ENCODE measurements around the gene ELMO1. TPM values are rescaled to one million over a fixed set of nuclear protein-coding genes. Genes with fewer than 3 reads are reported as not detected.

The ELMO1 gene
- total RNA-seq, 8 experiments from 2014 or later, result 4.2 to 121 (median 40.0) TPM

DNA sequence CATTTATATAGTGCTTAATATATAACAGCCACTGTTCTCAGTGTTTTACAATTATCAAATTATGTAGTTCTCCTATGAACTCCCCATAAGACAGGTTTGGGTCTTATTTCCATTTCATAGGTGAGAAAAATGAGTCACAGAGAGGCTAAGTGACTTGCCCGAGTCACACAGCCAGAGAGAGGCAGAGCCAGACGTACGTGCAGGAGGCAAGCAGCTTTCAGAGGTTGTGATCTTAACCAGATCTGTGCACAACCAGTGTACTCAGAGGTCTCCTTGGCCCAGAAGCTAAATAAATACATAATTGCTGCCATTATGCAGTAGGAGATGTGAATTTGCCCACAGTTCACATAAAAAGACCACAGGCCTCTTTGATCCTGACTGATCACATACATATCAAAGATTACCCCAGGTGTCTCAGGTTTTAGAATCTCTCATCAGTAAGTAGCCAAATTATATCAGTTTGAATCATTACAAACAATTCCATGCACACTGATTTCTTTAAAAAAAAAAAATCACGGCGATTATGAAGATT is 419.7 kb downstream of the ELMO1 start:
- ATAC-seq (replicated peaks in 6 of 8), result no peak
- 80 to 100% (median 98%) methylated on average over 1 to 4 of the region's 5 CpGs; no CpG with 5 or more reads in 4 of the 10 experiments for WGBS, 10 experiments
- in situ Hi-C loops (cut with MboI; ENCODE audit: low pct_unique_long_range_greater_than_20kb in 2 of 9, low sequenced_read_pairs in 9 of 9, unreplicated experiment in 9 of 9), result no loop called here
- Histone ChIP-seq H3K4me1 (replicated peaks in 1 of 2) (peaks cover 23 to 25% of the 10 kb centered on the region in 2 donors), H3K4me3 (no peak overlapping the region), H3K27ac (no peak overlapping the region)

DNA sequence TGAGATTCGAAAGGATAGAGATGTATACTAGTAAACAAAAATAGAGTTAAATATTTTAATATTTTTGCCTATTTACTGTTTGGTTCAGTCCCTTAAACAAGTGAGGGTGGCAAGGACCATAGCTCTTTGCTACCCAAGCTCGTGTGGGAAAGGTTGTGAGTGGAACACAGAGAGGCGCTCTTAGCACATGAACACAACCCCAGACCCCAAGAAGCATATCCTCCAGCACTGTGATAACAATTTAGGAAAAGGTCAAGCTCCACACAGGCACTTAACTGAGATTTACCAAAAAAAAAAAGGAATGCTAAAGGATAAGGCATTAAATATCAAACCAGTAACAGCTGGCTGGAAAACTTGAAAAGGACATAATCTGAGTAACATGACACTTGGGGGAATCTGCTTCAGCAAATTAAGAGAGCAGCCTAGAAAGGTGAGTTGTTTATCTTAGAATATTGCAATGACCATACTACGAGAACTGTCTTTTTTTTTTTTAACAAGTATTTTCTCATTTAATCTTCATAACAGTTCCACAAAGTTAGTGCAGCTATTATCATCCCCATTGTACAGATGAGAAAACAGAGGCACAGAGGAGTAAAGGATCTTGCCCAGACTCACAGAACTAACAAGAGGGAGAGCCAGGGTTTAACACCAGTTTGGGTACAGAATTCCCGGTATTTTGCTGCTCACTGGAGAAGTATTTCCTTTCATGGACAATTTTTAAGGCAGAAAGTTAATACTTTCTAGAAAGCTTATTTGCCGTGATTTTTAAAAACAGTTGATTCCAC is 420.9 kb downstream of the ELMO1 start:
- 50 to 100% (median 93%) methylated on average over 2 to 6 of the region's 6 CpGs for WGBS, 10 experiments
- ATAC-seq (replicated peaks in 6 of 8), result no peak
- in situ Hi-C loops (cut with MboI; ENCODE audit: low pct_unique_long_range_greater_than_20kb in 2 of 9, low sequenced_read_pairs in 9 of 9, unreplicated experiment in 9 of 9), result no loop called here
- Histone ChIP-seq H3K4me3 (no peak overlapping the region), H3K4me1 (replicated peaks in 1 of 2) (peaks cover 17 to 19% of the 10 kb centered on the region in 2 donors), H3K27ac (no peak overlapping the region)

DNA sequence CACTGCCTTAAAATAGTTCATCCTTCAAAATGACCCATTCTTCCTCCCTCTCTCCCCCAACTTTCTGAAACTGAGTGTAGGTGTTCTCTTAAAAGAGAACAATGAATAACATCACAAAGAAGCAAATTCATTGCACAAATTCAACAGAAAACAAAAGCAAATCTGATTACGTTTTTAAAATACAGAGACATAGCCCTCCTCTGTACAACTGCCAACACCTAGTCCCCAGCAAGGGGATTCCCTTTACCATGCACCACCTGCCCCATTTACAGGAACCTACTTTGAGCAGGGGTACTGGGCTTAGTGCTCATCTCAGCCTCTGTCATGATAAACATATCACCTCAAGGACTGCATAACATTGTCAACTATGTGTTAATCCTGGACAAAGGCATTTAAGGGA is 421.6 kb downstream of the ELMO1 start:
- 17 to 100% (median 67%) methylated on average over 1 of the region's 1 CpG; no CpG with 5 or more reads in 5 of the 10 experiments for WGBS, 10 experiments
- Histone ChIP-seq H3K4me1 (replicated peaks in 1 of 2) (peaks cover 11 to 12% of the 10 kb centered on the region in 2 donors), H3K27ac (no peak overlapping the region), H3K4me3 (no peak overlapping the region)
- in situ Hi-C loops (cut with MboI; ENCODE audit: low pct_unique_long_range_greater_than_20kb in 2 of 9, low sequenced_read_pairs in 9 of 9, unreplicated experiment in 9 of 9), result no loop called here
- ATAC-seq (replicated peaks in 6 of 8), result no peak

DNA sequence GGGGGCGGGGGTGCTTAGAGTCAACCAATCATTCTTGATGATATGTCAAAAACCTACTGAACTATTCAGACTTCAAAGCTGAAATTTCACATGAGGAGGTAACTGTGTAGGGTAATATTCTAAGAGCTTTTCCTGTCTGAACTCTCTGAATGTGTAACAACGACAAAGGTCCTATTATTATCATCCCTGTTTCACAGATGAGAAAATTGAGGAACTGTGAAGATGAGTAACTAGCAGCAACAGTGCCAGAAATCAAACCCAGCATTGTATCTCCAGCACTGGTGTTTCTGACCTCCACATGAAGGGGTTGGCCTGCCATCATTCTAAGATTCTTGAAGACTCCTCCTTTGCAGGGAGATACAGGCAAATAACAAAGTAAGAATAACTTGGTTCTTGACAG is 429.7 kb downstream of the ELMO1 start:
- H3K27ac ChIP-seq, result no peak overlapping the region
- H3K4me1 ChIP-seq (replicated peaks in 1 of 2), result peaks cover under 1 to 1% of the 10 kb centered on the region in 2 donors
- no peak overlapping the region for H3K4me3 ChIP-seq
- WGBS, 10 experiments, result 50 to 100% (median 88%) methylated on average over 1 to 2 of the region's 2 CpGs; no CpG with 5 or more reads in 3 of the 10 experiments
- in situ Hi-C loops (cut with MboI; ENCODE audit: low pct_unique_long_range_greater_than_20kb in 2 of 9, low sequenced_read_pairs in 9 of 9, unreplicated experiment in 9 of 9), result no loop called here
- no peak for ATAC-seq (replicated peaks in 6 of 8)

DNA sequence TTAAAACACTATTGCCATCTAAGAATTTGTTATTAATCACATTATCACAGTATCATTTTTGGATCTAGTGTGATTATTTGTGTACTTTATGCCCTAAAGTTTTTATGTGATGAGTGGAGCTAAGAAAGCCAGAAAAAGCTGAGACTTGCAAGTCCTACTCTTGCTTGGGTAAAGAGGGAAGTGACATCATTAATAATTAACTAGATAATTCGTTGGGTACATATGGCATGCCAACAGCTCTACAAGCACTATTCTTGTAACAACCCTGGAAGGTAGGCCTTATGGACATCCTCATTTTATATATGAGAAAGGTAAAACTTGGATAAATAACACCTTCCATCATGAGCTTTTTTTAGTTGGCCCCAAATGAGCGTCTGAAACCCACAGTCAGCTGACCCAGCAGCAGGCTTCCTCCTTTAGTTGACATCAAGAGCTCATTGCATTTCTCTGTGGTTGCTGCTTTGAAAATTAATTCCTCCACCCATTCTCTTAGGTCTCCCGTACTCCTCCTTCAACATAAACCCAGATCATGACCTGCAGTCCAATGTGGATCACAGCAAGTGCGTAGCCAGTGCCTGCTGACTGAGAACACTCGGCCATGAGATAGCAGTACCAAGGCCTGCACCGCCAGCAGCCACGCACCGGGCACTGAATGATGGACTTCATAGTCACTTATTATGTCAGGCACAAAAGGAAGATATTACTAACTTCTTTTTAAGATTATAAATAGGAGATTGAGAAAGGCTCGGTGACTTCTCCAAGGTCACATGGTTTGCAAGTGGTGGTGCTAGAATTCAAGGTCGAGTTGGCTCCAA is 432.4 kb downstream of the ELMO1 start:
- in situ Hi-C loops (cut with MboI; ENCODE audit: low pct_unique_long_range_greater_than_20kb in 2 of 9, low sequenced_read_pairs in 9 of 9, unreplicated experiment in 9 of 9), result no loop called here
- H3K4me1 ChIP-seq (replicated peaks in 1 of 2), result peaks cover 6 to 10% of the 10 kb centered on the region in 2 donors
- ATAC-seq (replicated peaks in 6 of 8), result no peak
- WGBS, 10 experiments, result 42 to 100% (median 75%) methylated on average over 1 to 8 of the region's 10 CpGs; no CpG with 5 or more reads in 1 of the 10 experiments
- no peak overlapping the region for H3K4me3 ChIP-seq
- H3K27ac ChIP-seq, result no peak overlapping the region

DNA sequence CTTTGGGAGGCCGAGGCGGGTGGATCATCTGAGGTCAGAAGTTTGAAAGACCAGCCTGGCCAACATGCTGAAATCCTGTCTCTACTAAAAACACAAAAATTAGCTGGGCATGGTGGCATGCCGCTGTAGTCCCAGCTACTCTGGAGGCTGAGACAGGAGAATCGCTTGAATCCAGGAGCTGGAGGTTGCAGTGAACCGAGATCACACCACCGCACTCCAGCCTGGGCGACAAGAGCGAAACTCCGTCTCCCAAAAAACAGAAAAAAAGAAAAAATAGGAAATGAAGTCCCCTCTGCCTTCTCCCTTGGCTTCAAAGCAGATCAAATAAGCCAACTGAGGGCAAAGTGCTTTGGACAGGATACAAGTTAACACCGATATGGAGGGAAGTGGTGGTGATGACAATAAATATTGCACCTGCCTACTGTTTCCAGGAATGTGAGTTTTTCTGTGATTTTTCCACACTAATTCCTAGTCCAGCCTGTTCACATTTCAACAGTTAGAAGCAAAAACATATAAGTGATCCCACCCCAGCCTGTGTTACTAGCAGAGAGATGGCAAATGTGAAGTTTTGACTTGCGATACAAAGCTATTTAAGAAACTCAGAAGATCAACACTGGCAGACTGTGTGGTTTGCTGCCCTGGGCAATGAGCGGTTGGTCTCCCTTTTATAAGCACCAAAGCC is 433.2 kb downstream of the ELMO1 start:
- WGBS, 10 experiments, result 65 to 100% (median 95%) methylated on average over 1 to 11 of the region's 12 CpGs
- H3K27ac ChIP-seq, result no peak overlapping the region
- peaks cover 6 to 11% of the 10 kb centered on the region in 2 donors for H3K4me1 ChIP-seq (replicated peaks in 1 of 2)
- no peak for ATAC-seq (replicated peaks in 6 of 8)
- no peak overlapping the region for H3K4me3 ChIP-seq
- in situ Hi-C loops (cut with MboI; ENCODE audit: low pct_unique_long_range_greater_than_20kb in 2 of 9, low sequenced_read_pairs in 9 of 9, unreplicated experiment in 9 of 9), result no loop called here

DNA sequence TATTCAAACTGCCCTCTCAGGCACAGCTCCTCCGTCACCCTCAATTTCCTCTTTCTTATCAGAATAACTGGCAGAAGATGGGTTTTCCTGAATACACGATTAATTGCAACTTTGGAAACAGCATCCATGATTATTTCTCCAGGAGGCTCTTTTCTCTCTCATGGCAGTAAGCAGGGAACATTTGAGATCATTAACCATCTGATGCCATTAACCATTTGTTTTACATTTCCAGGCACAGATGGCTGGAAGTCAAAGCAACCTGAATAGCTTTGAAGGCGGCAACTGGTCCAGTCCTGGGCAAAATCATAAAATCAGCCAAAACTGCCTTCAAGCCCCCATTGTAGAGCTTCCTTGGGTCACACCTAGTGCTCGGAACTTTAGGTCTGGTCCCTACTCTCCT is 434.9 kb downstream of the ELMO1 start:
- H3K4me1 ChIP-seq (replicated peaks in 1 of 2), result peaks cover 22 to 28% of the 10 kb centered on the region in 2 donors
- 17 to 100% (median 70%) methylated on average over 1 to 4 of the region's 4 CpGs; no CpG with 5 or more reads in 2 of the 10 experiments for whole genome bisulfite sequencing, 10 experiments
- in situ Hi-C loops (cut with MboI; ENCODE audit: low pct_unique_long_range_greater_than_20kb in 2 of 9, low sequenced_read_pairs in 9 of 9, unreplicated experiment in 9 of 9), result no loop called here
- H3K4me3 ChIP-seq, result no peak overlapping the region
- ATAC-seq (replicated peaks in 6 of 8), result no peak
- H3K27ac ChIP-seq, result no peak overlapping the region

DNA sequence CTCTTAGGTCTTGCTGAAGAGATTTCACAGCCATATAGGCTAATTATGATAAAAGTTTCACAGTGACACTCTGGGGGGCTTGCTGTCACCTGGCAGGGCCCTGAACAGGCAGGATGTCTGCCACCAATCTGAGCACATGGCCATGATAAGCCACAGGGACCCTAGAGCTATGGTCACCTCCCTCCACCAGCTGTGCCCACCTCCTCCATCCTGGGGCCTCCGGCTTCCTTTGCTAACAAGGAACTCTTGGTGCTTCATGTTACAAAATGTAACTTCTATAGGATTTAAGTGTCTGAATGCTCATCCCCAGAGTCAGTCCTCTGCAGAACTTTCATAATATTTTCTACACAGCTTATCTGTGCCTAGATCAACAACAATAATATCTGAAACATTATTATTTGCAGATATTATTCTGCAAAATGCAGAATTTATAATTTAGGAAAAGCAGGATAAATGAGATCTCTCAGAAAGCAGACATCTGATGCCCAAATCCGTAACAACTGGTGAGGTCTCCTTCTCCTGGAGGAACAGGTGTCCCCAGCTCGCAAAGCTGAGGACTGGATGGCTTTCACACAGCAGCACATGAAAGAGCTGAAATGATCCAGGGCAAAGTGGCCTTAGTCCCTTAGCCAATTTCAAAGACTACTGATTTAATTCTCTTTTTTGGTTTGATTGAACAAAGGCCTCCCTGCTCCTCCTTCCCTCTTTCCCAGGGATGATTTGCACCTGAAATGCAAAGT is 437.3 kb downstream of the ELMO1 start:
- H3K4me3 ChIP-seq, result no peak overlapping the region
- WGBS, 10 experiments, result 46 to 100% (median 100%) methylated on average over 1 to 3 of the region's 3 CpGs; no CpG with 5 or more reads in 4 of the 10 experiments
- no peak for ATAC-seq (replicated peaks in 6 of 8)
- in situ Hi-C loops (cut with MboI; ENCODE audit: low pct_unique_long_range_greater_than_20kb in 2 of 9, low sequenced_read_pairs in 9 of 9, unreplicated experiment in 9 of 9), result no loop called here
- peaks cover 34 to 53% of the 10 kb centered on the region in 2 donors for H3K4me1 ChIP-seq (replicated peaks in 1 of 2)
- no peak overlapping the region for H3K27ac ChIP-seq

DNA sequence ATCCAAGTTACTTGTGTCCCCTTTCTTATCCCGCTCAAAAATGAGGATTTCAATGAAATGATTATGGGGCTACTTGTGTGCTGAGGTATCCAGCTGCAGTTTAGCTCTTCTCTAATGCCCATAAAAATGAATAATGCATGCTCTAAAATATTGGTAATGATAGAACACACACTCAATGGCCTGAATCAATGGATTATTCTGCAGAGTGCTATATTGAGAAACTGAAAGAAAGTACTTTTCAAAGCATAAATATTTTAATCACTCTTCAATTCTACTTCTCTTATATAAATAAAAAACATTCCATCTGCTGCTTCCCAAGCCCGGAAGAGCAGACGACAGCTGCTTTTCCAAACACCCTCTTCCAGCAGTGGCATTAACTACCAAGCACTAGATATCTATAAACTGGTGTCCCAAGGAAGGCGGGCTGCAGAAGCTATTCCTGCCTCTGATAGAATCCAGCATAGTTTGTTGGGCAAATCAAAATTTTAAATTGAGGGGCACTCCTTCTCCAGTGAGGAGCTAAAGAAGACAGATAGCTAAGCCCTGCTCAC is 439.5 kb downstream of the ELMO1 start:
- H3K4me1 ChIP-seq (replicated peaks in 1 of 2), result peaks cover 34 to 59% of the 10 kb centered on the region in 2 donors
- in situ Hi-C loops (cut with MboI; ENCODE audit: low pct_unique_long_range_greater_than_20kb in 2 of 9, low sequenced_read_pairs in 9 of 9, unreplicated experiment in 9 of 9), result no loop called here
- H3K4me3 ChIP-seq, result no peak overlapping the region
- 0 to 100% (median 60%) methylated on average over 1 to 4 of the region's 4 CpGs; no CpG with 5 or more reads in 2 of the 10 experiments for WGBS, 10 experiments
- peak in 2 of 8 experiments; percentile 42 to 60 for ATAC-seq (replicated peaks in 6 of 8)
- no peak overlapping the region for H3K27ac ChIP-seq

DNA sequence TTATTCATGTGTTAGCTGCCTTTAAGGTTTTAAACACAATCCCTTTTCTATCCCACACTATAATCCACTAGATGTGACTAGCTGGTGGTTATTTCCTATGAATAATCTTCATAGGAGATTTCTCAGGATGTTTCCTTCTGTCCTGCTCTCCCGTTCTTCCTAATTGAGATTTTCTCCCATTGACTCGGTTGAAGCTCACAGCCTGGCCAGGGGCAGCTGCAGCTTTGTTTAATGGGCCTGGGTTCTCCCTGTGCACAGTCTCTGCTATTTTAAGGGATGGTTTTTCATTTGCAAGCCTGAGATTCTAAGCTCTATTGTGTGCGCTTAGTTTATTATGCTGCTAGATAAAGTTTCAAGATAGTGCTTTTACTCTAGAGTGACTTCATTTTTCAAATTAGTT is 441.0 kb downstream of the ELMO1 start:
- in situ Hi-C loops (cut with MboI; ENCODE audit: low pct_unique_long_range_greater_than_20kb in 2 of 9, low sequenced_read_pairs in 9 of 9, unreplicated experiment in 9 of 9), result no loop called here
- H3K27ac ChIP-seq, result no peak overlapping the region
- ATAC-seq (replicated peaks in 6 of 8), result peak in 5 of 8 experiments; percentile 23 to 60 (median 48)
- H3K4me1 ChIP-seq (replicated peaks in 1 of 2), result peaks cover 28 to 53% of the 10 kb centered on the region in 2 donors
- 20 to 100% (median 47%) methylated on average over 1 to 3 of the region's 3 CpGs; no CpG with 5 or more reads in 3 of the 10 experiments for WGBS, 10 experiments
- no peak overlapping the region for H3K4me3 ChIP-seq

DNA sequence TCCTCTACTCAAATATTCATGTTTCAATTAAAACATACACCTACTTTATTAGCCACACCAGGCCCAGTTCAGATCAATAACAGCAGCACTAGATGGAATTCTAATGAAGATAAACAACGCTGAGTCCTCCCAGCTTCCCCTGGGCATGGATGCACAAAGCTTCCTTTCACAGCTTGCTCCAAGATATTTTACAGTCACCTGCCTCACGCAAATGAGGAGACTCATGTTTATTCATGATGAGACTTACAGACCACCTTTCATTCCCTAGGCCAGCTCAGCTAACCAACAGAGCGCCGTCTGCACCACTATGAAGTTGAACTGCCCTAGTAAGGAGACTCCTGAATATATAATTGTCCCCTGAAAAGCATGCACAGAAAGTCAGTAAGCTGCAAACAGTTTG is 441.4 kb downstream of the ELMO1 start:
- WGBS, 10 experiments, result 0 to 83% (median 56%) methylated on average over 1 to 4 of the region's 4 CpGs; no CpG with 5 or more reads in 2 of the 10 experiments
- ATAC-seq (replicated peaks in 6 of 8), result peak in 6 of 8 experiments; percentile 31 to 72 (median 68)
- in situ Hi-C loops (cut with MboI; ENCODE audit: low pct_unique_long_range_greater_than_20kb in 2 of 9, low sequenced_read_pairs in 9 of 9, unreplicated experiment in 9 of 9), result no loop called here
- no peak overlapping the region for H3K27ac ChIP-seq
- H3K4me3 ChIP-seq, result no peak overlapping the region
- peaks cover 28 to 53% of the 10 kb centered on the region in 2 donors for H3K4me1 ChIP-seq (replicated peaks in 1 of 2)

DNA sequence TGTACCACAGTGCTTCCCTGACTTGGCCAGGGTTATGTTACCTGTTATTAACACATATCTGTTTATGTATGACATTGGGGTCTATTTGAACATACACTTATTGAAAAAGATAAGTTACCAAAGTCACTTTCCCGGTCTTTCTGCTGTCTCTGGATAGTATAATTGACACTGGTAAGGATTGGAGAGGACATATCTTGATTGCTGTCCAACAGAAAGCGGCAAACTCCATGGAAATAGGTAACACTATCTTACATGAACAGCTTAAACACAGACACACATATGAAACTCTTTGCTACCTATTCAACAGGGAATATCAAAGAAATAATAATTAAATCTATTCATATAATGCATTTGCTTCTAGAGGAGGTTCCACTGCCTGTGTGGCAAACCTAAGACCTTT is 441.9 kb downstream of the ELMO1 start:
- 54 to 100% (median 92%) methylated on average over 1 to 2 of the region's 2 CpGs; no CpG with 5 or more reads in 2 of the 10 experiments for WGBS, 10 experiments
- in situ Hi-C loops (cut with MboI; ENCODE audit: low pct_unique_long_range_greater_than_20kb in 2 of 9, low sequenced_read_pairs in 9 of 9, unreplicated experiment in 9 of 9), result no loop called here
- ATAC-seq (replicated peaks in 6 of 8), result no peak
- Histone ChIP-seq H3K4me1 (replicated peaks in 1 of 2) (peaks cover 28 to 50% of the 10 kb centered on the region in 2 donors), H3K27ac (no peak overlapping the region), H3K4me3 (no peak overlapping the region)

Measured in motor neuron (in vitro differentiated cells).